Astrocyte (in vitro differentiated cells and primary cell): ENCODE results near the gene UNKL. TPM values are rescaled to one million over a fixed set of nuclear protein-coding genes. Genes with fewer than 3 reads are reported as not detected.

Experiments
- DNase-seq: peaks from one replicate; pipeline ENCODE4 v3.0.0-alpha.2; 2010; ENCODE audit warnings: low read depth
- FAIRE-seq: peaks from 2 replicates; lab custom pipeline; 2011; peaks lifted over from hg19 to GRCh38; lab: Jason Lieb, UNC
- H2AFZ ChIP-seq: 2 replicates; pipeline ENCODE4 v1.6.0; 2012; ENCODE audit warnings: low read depth, low read length, inconsistent platforms
- H3K27ac ChIP-seq: 2 replicates; pipeline ENCODE4 v1.5.1; 2011; ENCODE audit warnings: low read depth, low read length, inconsistent platforms
- H3K27me3 ChIP-seq: 2 replicates; pipeline ENCODE4 v1.6.0; 2011; ENCODE audit warnings: low read length, inconsistent platforms; ENCODE audit not compliant: insufficient read depth
- H3K36me3 ChIP-seq: 2 replicates; pipeline ENCODE4 v1.5.1; 2011; ENCODE audit warnings: low read length, inconsistent platforms; ENCODE audit not compliant: insufficient read depth
- H3K4me1 ChIP-seq: 2 replicates; pipeline ENCODE4 v1.5.1; 2011; ENCODE audit warnings: low read length, inconsistent platforms; ENCODE audit not compliant: insufficient read depth
- H3K4me2 ChIP-seq: 2 replicates; pipeline ENCODE4 v1.6.0; 2012; ENCODE audit warnings: low read length, inconsistent platforms
- H3K4me3 ChIP-seq: 2 replicates; pipeline ENCODE4 v1.5.1; 2011; ENCODE audit warnings: low read depth, mild to moderate bottlenecking, low read length, inconsistent platforms; ENCODE audit not compliant: insufficient read depth
- H3K79me2 ChIP-seq: 2 replicates; pipeline ENCODE4 v1.6.0; 2012; ENCODE audit warnings: mild to moderate bottlenecking, low read length, inconsistent platforms; ENCODE audit not compliant: insufficient read depth
- H3K9ac ChIP-seq: 2 replicates; pipeline ENCODE4 v1.6.0; 2012; ENCODE audit warnings: mild to moderate bottlenecking, low read length, inconsistent platforms
- H3K9me3 ChIP-seq: 2 replicates; pipeline ENCODE4 v1.5.1; 2012; ENCODE audit warnings: low read depth, mild to moderate bottlenecking, low read length, inconsistent platforms; ENCODE audit not compliant: insufficient read depth
- H4K20me1 ChIP-seq: 2 replicates; pipeline ENCODE4 v1.6.0; 2012; ENCODE audit warnings: low read length, inconsistent platforms; ENCODE audit not compliant: insufficient read depth
- H3K27ac Mint-ChIP-seq: one replicate; pipeline ENCODE4 v1.8.0; 2021; ENCODE audit warnings: mild to moderate bottlenecking, mixed read lengths; ENCODE audit not compliant: unreplicated experiment
- H3K27me3 Mint-ChIP-seq: one replicate; pipeline ENCODE4 v1.8.0; 2021; ENCODE audit warnings: low read depth, mixed read lengths; ENCODE audit not compliant: unreplicated experiment
- H3K36me3 Mint-ChIP-seq: one replicate; pipeline ENCODE4 v1.8.0; 2021; ENCODE audit warnings: low read depth, mixed read lengths; ENCODE audit not compliant: unreplicated experiment
- H3K4me1 Mint-ChIP-seq: one replicate; pipeline ENCODE4 v1.8.0; 2021; ENCODE audit warnings: low read depth, mixed read lengths; ENCODE audit not compliant: unreplicated experiment
- H3K4me3 Mint-ChIP-seq: one replicate; pipeline ENCODE4 v1.8.0; 2021; ENCODE audit warnings: mild to moderate bottlenecking, moderate library complexity, mixed read lengths; ENCODE audit not compliant: unreplicated experiment
- H3K9me3 Mint-ChIP-seq: one replicate; pipeline ENCODE4 v1.8.0; 2021; ENCODE audit warnings: mild to moderate bottlenecking, mixed read lengths; ENCODE audit not compliant: unreplicated experiment
- CTCF ChIP-seq: IDR thresholded peaks from 2 replicates; pipeline ENCODE4 v1.5.1; 2011; ENCODE audit warnings: low read depth, mild to moderate bottlenecking, inconsistent platforms, low read length, moderate library complexity; ENCODE audit not compliant: insufficient read depth
- EZH2 ChIP-seq: IDR thresholded peaks from 2 replicates; pipeline ENCODE4 v1.6.1; 2012; ENCODE audit warnings: mild to moderate bottlenecking, low read length, inconsistent platforms; ENCODE audit not compliant: insufficient read depth
- total RNA-seq: library from RNA; stranded (reverse); gene quantifications from 2 replicates; pipeline ENCODE4 v1.2.1, GENCODE V29; 2021

The UNKL gene
- total RNA-seq, 1 donor from 2014 or later, result 10.7 TPM

- TF ChIP-seq CTCF, result no peak
- no peak for TF ChIP-seq EZH2
- H3K4me2 ChIP-seq, result no peak overlapping the region
- no peaks in the 10 kb centered on the region for H3K9me3 Mint-ChIP-seq
- no peaks in the 10 kb centered on the region for H3K27me3 ChIP-seq
- no peak overlapping the region for H3K4me3 Mint-ChIP-seq
- no peaks in the 10 kb centered on the region for H3K4me1 ChIP-seq
- no peak overlapping the region for H2AFZ ChIP-seq
- H3K79me2 ChIP-seq, result peaks cover 68% of the 10 kb centered on the region
- no peaks in the 10 kb centered on the region for H3K9me3 ChIP-seq
- H3K27me3 Mint-ChIP-seq, result no peaks in the 10 kb centered on the region
- H3K4me1 Mint-ChIP-seq, result no peaks in the 10 kb centered on the region
- H3K36me3 ChIP-seq, result peaks cover 44% of the 10 kb centered on the region
- H4K20me1 ChIP-seq, result peaks cover 83% of the 10 kb centered on the region
- no peak overlapping the region for H3K27ac ChIP-seq
- peaks cover 8% of the 10 kb centered on the region for H3K36me3 Mint-ChIP-seq
- DNase-seq, result no peak
- FAIRE-seq, result no peak
- H3K4me3 ChIP-seq, result no peak overlapping the region
- H3K27ac Mint-ChIP-seq, result peak overlapping the region; percentile 26
- H3K9ac ChIP-seq, result no peak overlapping the region
Observed at GRCh38 chr16:1318268-1318545, 96.3 kb downstream of the UNKL start.

- H3K27ac Mint-ChIP-seq, result no peak overlapping the region
- FAIRE-seq, result no peak
Observed at GRCh38 chr16:1317479-1318267, 96.8 kb downstream of the UNKL start.

More at GRCh38 chr16:1317479-1318267, 96.8 kb downstream of the UNKL start:
- H3K27me3 ChIP-seq, result no peaks in the 10 kb centered on the region
- H3K4me3 ChIP-seq, result no peak overlapping the region
- H3K27me3 Mint-ChIP-seq, result no peaks in the 10 kb centered on the region
- no peak overlapping the region for H3K27ac ChIP-seq
- H2AFZ ChIP-seq, result no peak overlapping the region
- H3K36me3 Mint-ChIP-seq, result peaks cover 8% of the 10 kb centered on the region
- H3K4me3 Mint-ChIP-seq, result no peak overlapping the region
- no peak overlapping the region for H3K9ac ChIP-seq
- TF ChIP-seq CTCF (no peak), EZH2 (no peak)
- H3K4me1 ChIP-seq, result peaks cover under 1% of the 10 kb centered on the region
- H3K9me3 Mint-ChIP-seq, result no peaks in the 10 kb centered on the region
- H3K4me1 Mint-ChIP-seq, result peaks cover 1% of the 10 kb centered on the region
- H3K36me3 ChIP-seq, result peaks cover 44% of the 10 kb centered on the region
- no peak for DNase-seq
- peaks cover 86% of the 10 kb centered on the region for H4K20me1 ChIP-seq
- H3K79me2 ChIP-seq, result peaks cover 74% of the 10 kb centered on the region
- no peak overlapping the region for H3K4me2 ChIP-seq
- H3K9me3 ChIP-seq, result no peaks in the 10 kb centered on the region
